Ishikawa (cell line): ENCODE data around the gene METTL9.

Source experiments
- CEBPB ChIP-seq: IDR thresholded peaks from 2 replicates; pipeline ENCODE4 v1.6.1; 2012
- CREB1 ChIP-seq: IDR thresholded peaks from 2 replicates; pipeline ENCODE4 v1.6.1; 2012; ENCODE audit warnings: low read depth
- EP300 ChIP-seq: IDR thresholded peaks from 2 replicates; pipeline ENCODE4 v1.6.1; 2012; ENCODE audit warnings: borderline replicate concordance
- NFIC ChIP-seq: IDR thresholded peaks from 2 replicates; pipeline ENCODE4 v1.6.1; 2012
- TAF1 ChIP-seq: IDR thresholded peaks from 2 replicates; pipeline ENCODE4 v1.6.1; 2012; ENCODE audit warnings: low read depth, mild to moderate bottlenecking
- TCF12 ChIP-seq: IDR thresholded peaks from 2 replicates; pipeline ENCODE4 v1.6.1; 2012; ENCODE audit warnings: low read depth
- USF1 ChIP-seq: IDR thresholded peaks from 2 replicates; pipeline ENCODE4 v1.6.1; 2012
- YY1 ChIP-seq: IDR thresholded peaks from 2 replicates; pipeline ENCODE4 v1.6.1; 2012; ENCODE audit warnings: low read depth
- ZBTB7A ChIP-seq: IDR thresholded peaks from 2 replicates; pipeline ENCODE4 v1.6.1; 2012; ENCODE audit warnings: low read depth
- TF ChIP-seq, protein P1 (sequence below): IDR thresholded peaks from 2 replicates; pipeline ENCODE4 v1.6.1; 2012; ENCODE audit warnings: low read depth, mild to moderate bottlenecking
- TF ChIP-seq, protein P2 (sequence below): IDR thresholded peaks from 2 replicates; pipeline ENCODE4 v1.6.1; 2012

- TF ChIP-seq EP300 (no peak), USF1 (no peak), CREB1 (no peak), ZBTB7A (no peak), CEBPB (no peak), YY1 (no peak), NFIC (no peak), TCF12 (no peak), TAF1 (no peak)
- TF ChIP-seq, protein P1, sequence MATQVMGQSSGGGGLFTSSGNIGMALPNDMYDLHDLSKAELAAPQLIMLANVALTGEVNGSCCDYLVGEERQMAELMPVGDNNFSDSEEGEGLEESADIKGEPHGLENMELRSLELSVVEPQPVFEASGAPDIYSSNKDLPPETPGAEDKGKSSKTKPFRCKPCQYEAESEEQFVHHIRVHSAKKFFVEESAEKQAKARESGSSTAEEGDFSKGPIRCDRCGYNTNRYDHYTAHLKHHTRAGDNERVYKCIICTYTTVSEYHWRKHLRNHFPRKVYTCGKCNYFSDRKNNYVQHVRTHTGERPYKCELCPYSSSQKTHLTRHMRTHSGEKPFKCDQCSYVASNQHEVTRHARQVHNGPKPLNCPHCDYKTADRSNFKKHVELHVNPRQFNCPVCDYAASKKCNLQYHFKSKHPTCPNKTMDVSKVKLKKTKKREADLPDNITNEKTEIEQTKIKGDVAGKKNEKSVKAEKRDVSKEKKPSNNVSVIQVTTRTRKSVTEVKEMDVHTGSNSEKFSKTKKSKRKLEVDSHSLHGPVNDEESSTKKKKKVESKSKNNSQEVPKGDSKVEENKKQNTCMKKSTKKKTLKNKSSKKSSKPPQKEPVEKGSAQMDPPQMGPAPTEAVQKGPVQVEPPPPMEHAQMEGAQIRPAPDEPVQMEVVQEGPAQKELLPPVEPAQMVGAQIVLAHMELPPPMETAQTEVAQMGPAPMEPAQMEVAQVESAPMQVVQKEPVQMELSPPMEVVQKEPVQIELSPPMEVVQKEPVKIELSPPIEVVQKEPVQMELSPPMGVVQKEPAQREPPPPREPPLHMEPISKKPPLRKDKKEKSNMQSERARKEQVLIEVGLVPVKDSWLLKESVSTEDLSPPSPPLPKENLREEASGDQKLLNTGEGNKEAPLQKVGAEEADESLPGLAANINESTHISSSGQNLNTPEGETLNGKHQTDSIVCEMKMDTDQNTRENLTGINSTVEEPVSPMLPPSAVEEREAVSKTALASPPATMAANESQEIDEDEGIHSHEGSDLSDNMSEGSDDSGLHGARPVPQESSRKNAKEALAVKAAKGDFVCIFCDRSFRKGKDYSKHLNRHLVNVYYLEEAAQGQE: no peak
- TF ChIP-seq, protein P2, sequence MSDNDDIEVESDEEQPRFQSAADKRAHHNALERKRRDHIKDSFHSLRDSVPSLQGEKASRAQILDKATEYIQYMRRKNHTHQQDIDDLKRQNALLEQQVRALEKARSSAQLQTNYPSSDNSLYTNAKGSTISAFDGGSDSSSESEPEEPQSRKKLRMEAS: no peak
These were observed 15.5 kb downstream of the METTL9 start for GRCh38 chr16:21614896-21615295.
